GM19238 (cell line): ENCODE data around the gene IPMK.

Experiments
- DNase-seq: peaks from one replicate; pipeline ENCODE4 v3.0.0; 2011; ENCODE audit warnings: low spot score; ENCODE audit not compliant: insufficient read length

IPMK gene

GRCh38 chr10:58267713-58268453, at the start of gene IPMK:
Gene IPMK, minus strand, starts transcription at chr10:58267894. Its CDS starts 283 bp downstream, at chr10:58267611.
- no peak for DNase-seq

GRCh38 chr10:58316874-58317273, 49.2 kb upstream of the IPMK start:
- DNase-seq: no peak

- no peak for DNase-seq
Observed at GRCh38 chr10:58311026-58311425, 43.3 kb upstream of the IPMK start.

GRCh38 chr10:58307676-58308075, 40.0 kb upstream of the IPMK start:
- no peak for DNase-seq

GRCh38 chr10:58305821-58306220, 38.1 kb upstream of the IPMK start:
- DNase-seq: no peak

GRCh38 chr10:58304099-58304633, 36.5 kb upstream of the IPMK start:
- no peak for DNase-seq

GRCh38 chr10:58302254-58302653, 34.6 kb upstream of the IPMK start:
- no peak for DNase-seq

GRCh38 chr10:58300676-58301075, 33.0 kb upstream of the IPMK start:
- no peak for DNase-seq

- no peak for DNase-seq
Observed at GRCh38 chr10:58299580-58299979, 31.9 kb upstream of the IPMK start.

- DNase-seq: no peak
Observed at GRCh38 chr10:58293989-58294388, 26.3 kb upstream of the IPMK start.

- no peak for DNase-seq
Observed at GRCh38 chr10:58291538-58292174, 24.0 kb upstream of the IPMK start.

GRCh38 chr10:58282615-58283014, 14.9 kb upstream of the IPMK start:
- no peak for DNase-seq

GRCh38 chr10:58281092-58281752, 13.5 kb upstream of the IPMK start:
- DNase-seq: no peak

- DNase-seq: no peak
Observed at GRCh38 chr10:58280477-58280876, 12.8 kb upstream of the IPMK start.

- DNase-seq: no peak
Observed at GRCh38 chr10:58278962-58279307, 11.2 kb upstream of the IPMK start.

GRCh38 chr10:58278274-58278961, 10.7 kb upstream of the IPMK start:
- no peak for DNase-seq

- no peak for DNase-seq
Observed at GRCh38 chr10:58275908-58276307, 8.2 kb upstream of the IPMK start.

- DNase-seq: no peak
Observed at GRCh38 chr10:58275261-58275660, 7.6 kb upstream of the IPMK start.

GRCh38 chr10:58269782-58270290, 2.1 kb upstream of the IPMK start:
- no peak for DNase-seq

- peak; percentile 73 for DNase-seq
Observed at GRCh38 chr10:58268946-58269781, 1.5 kb upstream of the IPMK start, which contains the start of gene CISD1. Gene CISD1, plus strand, starts transcription at chr10:58269162. Its CDS starts 112 bp downstream, at chr10:58269274.
